Brain microvascular endothelial cell (primary cell): ENCODE measurements around the gene ID2.

ENCODE experiments used
- DNase-seq: peaks from one replicate; pipeline ENCODE4 v3.0.0-alpha.2; 2020
- H3K27ac ChIP-seq: fragments of 250-450 bp; sonication (Bioruptor Pico); 2 replicates; pipeline ENCODE4 v1.5.1; 2020; ENCODE audit warnings: mild to moderate bottlenecking, moderate library complexity
- H3K27me3 ChIP-seq: fragments of 250-450 bp; sonication (Bioruptor Pico); replicated peaks from 2 replicates; pipeline ENCODE4 v1.5.1; 2020; ENCODE audit warnings: mild to moderate bottlenecking
- H3K36me3 ChIP-seq: fragments of 250-450 bp; sonication (Bioruptor Pico); replicated peaks from 2 replicates; pipeline ENCODE4 v1.5.1; 2020; ENCODE audit warnings: mild to moderate bottlenecking
- H3K4me3 ChIP-seq: 2 replicates; pipeline ENCODE4 v1.5.1; 2011; ENCODE audit warnings: low read depth, mild to moderate bottlenecking, control low read depth, low read length, moderate library complexity
- in situ Hi-C: cut with HindIII; loops from 2 replicates; pipeline ENCODE4 v1.10.0; 2017; ENCODE audit warnings: low sequenced_read_pairs, low pct_ligation_motif_present
- TF ChIP-seq, protein P1 (sequence below): IDR thresholded peaks from 2 replicates; pipeline ENCODE4 v1.5.1; 2011; ENCODE audit warnings: low read depth, mild to moderate bottlenecking, moderate library complexity, low read length, control low read depth, inconsistent platforms; ENCODE audit errors: missing control alignments

The ID2 gene

GRCh38 chr2:8732601-8733000 is 50.7 kb downstream of the ID2 start:
- no peak overlapping the region for H3K27ac ChIP-seq
- peaks cover 34% of the 10 kb centered on the region for H3K36me3 ChIP-seq
- DNase-seq, result no peak
- no peak overlapping the region for H3K4me3 ChIP-seq
- in situ Hi-C loops, result no loop called here
- H3K27me3 ChIP-seq, result no peaks in the 10 kb centered on the region
- TF ChIP-seq, protein P1, sequence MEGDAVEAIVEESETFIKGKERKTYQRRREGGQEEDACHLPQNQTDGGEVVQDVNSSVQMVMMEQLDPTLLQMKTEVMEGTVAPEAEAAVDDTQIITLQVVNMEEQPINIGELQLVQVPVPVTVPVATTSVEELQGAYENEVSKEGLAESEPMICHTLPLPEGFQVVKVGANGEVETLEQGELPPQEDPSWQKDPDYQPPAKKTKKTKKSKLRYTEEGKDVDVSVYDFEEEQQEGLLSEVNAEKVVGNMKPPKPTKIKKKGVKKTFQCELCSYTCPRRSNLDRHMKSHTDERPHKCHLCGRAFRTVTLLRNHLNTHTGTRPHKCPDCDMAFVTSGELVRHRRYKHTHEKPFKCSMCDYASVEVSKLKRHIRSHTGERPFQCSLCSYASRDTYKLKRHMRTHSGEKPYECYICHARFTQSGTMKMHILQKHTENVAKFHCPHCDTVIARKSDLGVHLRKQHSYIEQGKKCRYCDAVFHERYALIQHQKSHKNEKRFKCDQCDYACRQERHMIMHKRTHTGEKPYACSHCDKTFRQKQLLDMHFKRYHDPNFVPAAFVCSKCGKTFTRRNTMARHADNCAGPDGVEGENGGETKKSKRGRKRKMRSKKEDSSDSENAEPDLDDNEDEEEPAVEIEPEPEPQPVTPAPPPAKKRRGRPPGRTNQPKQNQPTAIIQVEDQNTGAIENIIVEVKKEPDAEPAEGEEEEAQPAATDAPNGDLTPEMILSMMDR, result no peak
